HUES48 (cell line): ENCODE measurements around the gene MAP3K6.
A peak's percentile ranks its signal among the peaks of the same experiment; 100 is the strongest.

Source experiments
- H3K27ac ChIP-seq: one replicate; pipeline ENCODE4 v1.7.0; 2013; ENCODE audit warnings: low read depth, low read length, inconsistent platforms
- H3K27me3 ChIP-seq: 2 replicates; pipeline ENCODE4 v1.6.1; 2013; ENCODE audit warnings: mild to moderate bottlenecking, low read length; ENCODE audit not compliant: control insufficient read depth, insufficient read depth
- H3K36me3 ChIP-seq: 2 replicates; pipeline ENCODE4 v1.6.1; 2013; ENCODE audit warnings: low read length; ENCODE audit not compliant: control insufficient read depth, insufficient read depth
- H3K4me1 ChIP-seq: 2 replicates; pipeline ENCODE4 v1.6.1; 2013; ENCODE audit warnings: mild to moderate bottlenecking, low read length; ENCODE audit not compliant: control insufficient read depth, insufficient read depth
- H3K4me3 ChIP-seq: 2 replicates; pipeline ENCODE4 v1.5.1; 2013; ENCODE audit warnings: mild to moderate bottlenecking, low read depth, low read length
- H3K9ac ChIP-seq: 2 replicates; pipeline ENCODE4 v1.6.1; 2013; ENCODE audit warnings: mild to moderate bottlenecking, low read depth, low read length, moderate library complexity
- H3K9me3 ChIP-seq: 2 replicates; pipeline ENCODE4 v1.6.1; 2013; ENCODE audit warnings: low read length; ENCODE audit not compliant: control insufficient read depth, insufficient read depth

Gene MAP3K6

DNA sequence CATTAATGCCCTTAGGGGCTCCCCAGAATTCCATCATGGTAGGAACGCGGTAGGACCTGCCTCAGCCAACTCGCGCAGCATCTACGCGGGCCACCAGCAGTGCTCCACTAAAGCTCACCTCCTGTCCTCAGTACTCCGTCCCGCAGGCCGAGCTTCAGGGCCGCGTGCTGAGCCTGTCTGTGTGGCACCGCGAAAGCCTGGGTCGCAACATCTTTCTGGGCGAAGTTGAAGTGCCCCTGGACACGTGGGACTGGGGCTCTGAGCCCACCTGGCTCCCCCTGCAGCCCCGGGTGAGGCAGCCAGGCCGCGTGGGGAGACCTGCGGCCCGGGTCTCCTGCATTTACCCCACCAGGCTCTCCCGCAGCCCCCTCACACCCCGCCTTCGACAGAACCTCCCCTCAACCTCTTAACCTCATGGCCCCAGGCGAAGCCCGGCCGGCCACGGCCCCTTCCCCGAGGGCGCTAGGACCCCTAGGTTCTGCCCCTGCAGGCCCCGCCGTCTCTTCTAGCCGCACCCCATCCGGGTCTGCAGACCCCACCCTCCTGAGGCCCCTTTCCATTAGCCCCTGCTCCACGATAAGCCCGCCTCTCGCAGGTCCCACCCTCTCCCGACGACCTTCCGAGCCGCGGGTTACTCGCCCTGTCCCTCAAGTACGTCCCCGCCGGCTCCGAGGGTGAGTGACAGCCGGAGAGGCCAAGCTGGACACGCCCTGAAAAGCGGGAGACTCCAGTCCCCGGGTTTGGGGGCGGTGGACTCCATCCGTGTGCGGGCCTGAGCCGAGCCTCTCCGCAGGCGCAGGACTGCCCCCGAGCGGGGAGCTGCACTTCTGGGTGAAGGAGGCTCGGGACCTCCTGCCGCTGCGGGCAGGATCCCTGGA is 15.9 kb downstream of the MAP3K6 start:
- Histone ChIP-seq H3K36me3 (0 out of 2 replicates have a peak, but pooled peaks cover 4% of the 10 kb centered on the region), H3K27me3 (peaks cover 15% of the 10 kb centered on the region), H3K4me3 (peak overlapping the region; percentile 63), H3K27ac (peak overlapping the region; percentile 60), H3K9me3 (no peaks in the 10 kb centered on the region), H3K4me1 (peaks cover 9% of the 10 kb centered on the region; the same call in 1 of the 2 replicates), H3K9ac (0 out of 2 replicates have a peak overlapping the region, but pooled peaks have one; percentile 16)

DNA sequence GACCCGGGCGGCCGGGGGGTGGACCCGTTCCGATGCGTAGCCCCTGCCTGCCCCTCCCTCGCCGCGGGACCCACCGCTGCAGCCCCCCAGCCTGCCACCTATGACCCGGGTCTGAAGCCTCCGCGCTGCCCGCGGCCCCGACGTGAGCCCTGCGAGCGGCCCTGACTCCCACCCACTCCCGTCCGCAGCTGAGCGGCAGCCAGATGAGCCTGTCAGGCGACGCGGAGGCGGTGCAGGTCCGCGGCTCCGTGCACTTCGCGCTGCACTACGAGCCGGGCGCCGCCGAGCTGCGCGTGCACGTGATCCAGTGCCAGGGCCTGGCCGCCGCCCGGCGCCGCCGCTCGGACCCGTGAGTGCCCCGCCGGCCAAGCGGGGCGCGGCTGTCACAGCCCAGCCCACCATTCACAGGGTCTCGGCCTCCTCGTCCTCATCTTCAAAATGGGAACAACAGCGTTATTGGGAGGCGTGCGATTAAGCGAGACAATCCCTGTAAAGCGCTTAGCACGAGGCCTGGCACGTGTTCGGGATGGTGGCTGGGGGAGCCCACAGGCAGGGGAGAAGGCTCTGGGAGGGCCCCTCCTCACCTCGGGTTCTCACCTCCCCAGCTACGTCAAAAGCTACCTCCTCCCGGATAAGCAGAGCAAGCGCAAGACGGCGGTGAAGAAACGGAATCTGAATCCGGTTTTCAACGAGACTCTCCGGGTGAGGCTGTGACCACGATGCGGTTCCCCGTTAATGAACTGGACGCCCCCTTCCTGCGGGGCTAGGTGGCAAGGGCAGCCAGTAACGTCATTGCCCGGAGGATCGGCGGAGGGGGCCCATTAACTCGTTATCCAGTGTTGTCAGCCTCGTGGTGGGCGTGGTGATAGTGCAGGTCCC is 16.7 kb downstream of the MAP3K6 start:
- no peak overlapping the region for H3K9ac ChIP-seq
- no peaks in the 10 kb centered on the region for H3K9me3 ChIP-seq
- no peaks in the 10 kb centered on the region for H3K36me3 ChIP-seq
- peaks cover 9% of the 10 kb centered on the region; the same call in 1 of the 2 replicates for H3K4me1 ChIP-seq
- H3K4me3 ChIP-seq, result peak overlapping the region; percentile 63
- no peak overlapping the region for H3K27ac ChIP-seq
- peaks cover 15% of the 10 kb centered on the region for H3K27me3 ChIP-seq

DNA sequence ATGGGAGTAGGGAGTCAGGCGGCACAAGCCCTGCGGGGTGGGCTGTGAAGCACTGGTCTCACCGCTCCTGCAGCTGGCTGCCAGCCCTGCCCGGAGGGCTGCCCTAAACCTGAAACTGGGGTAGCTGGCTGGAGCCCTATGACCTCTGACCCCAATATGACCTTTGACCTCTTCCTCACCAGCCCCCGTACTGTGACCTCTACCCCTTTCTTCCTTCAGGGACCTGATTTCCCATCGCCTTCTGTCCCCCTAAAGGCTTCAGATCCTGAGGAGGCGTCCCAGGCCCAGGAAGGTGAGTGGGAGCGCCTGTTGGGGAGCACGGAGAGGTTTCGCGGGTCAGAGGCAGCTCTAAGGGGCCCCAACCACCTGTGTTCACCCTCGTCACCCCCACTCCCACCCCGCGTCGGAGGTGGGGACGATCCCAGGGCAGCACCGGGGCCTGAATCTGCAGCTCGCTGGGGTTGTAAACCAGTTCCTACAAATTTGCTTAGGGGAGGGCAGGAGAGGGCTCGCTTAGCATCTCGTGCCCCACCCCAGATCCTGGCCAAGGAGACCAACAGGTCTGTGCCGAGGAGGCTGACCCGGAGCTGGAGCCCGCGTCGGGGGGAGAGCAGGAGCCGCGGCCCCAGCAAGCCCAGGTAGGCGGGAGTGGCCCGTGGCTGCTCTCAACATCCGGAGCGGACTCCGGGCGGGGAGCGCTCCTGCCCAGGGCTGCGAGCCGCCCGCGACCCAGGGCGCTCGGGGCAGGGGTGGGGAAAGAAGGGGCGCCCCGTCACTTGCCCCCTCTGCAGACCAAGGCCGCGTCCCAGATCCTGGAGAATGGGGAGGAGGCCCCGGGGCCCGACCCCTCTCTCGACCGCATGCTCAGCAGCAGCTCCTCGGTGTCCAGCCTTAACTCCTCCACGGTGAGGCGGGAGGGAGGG is 17.6 kb downstream of the MAP3K6 start:
- H3K4me1 ChIP-seq, result peaks cover 9% of the 10 kb centered on the region; the same call in 1 of the 2 replicates
- peaks cover 15% of the 10 kb centered on the region for H3K27me3 ChIP-seq
- H3K9me3 ChIP-seq, result no peaks in the 10 kb centered on the region
- peak overlapping the region; percentile 63 for H3K4me3 ChIP-seq
- H3K9ac ChIP-seq, result peak overlapping the region; percentile 29; the same call in 1 of the 2 replicates
- no peaks in the 10 kb centered on the region for H3K36me3 ChIP-seq
- peak overlapping the region; percentile 47 for H3K27ac ChIP-seq

DNA sequence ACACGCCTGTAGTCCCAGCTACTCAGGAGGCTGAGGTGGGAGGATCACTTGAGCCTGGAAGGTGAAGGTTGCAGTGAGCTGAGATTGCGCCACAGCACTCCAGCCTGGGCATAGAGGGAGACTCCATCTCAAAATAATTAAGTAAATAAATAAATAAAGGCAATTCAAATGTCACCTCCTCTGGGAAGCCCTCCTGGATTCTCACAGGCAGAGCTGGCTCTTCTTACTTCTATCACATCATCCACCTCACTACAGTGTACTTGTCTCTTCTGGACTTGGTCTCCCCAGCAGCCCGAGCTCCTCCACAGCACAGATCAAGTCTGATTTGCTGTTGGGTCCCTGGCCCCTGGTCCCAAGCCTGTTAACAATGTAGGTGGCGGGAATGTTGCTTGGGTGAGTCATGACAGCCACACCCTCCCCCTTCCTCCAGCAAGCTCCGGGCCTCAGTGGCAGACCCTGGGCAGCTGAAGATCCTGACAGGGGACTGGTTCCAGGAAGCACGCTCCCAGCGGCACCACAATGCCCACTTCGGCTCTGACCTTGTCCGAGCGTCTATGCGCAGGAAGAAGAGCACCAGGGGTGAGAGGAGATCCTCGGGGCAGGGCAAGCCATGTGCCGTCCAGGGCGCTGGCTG is 19.7 kb downstream of the MAP3K6 start:
- Histone ChIP-seq H3K9ac (no peak overlapping the region), H3K4me1 (peaks cover 15% of the 10 kb centered on the region), H3K27ac (no peak overlapping the region), H3K27me3 (peaks cover 15% of the 10 kb centered on the region), H3K36me3 (no peaks in the 10 kb centered on the region), H3K4me3 (no peak overlapping the region), H3K9me3 (no peaks in the 10 kb centered on the region)

DNA sequence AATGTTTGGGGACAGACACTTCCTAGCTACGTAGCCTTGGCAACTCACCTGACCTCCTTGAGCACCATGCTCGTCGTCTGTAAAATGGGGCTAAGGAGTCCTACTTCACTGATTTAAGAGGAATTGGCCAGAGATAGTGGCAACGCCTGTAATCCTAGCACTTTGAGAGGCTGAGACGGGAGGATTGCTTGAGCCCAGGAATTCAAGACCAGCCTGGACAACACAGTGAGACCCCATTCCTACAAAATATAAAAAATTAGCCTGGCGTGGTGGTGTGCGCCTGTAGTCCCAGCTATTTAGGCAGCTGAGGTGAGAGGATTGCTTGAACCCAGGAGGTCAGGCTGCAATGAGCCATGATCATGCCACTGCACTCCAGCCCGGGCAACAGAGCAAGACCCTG is 20.4 kb downstream of the MAP3K6 start:
- Histone ChIP-seq H3K36me3 (no peaks in the 10 kb centered on the region), H3K9ac (no peak overlapping the region)

DNA sequence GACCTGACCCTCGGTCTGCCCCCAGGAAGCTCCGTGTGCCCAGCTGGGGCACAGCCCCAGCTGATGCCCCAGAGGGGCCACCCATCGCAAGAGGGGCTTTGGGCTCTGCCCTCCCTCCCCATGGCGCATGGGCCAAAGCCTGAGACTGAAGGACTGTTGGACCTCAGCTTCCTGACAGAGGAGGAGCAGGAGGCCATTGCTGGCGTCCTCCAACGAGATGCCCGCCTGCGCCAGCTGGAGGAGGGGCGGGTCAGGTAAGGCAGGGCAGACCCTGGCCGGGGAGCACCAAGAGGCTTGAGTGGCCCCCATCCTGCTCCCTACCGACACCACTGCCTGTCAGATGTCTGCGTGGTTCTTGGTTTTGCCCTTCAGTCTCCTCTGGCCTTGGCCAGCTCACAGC is 21.5 kb downstream of the MAP3K6 start:
- H3K9ac ChIP-seq, result no peak overlapping the region
- peaks cover 20% of the 10 kb centered on the region for H3K4me1 ChIP-seq
- no peaks in the 10 kb centered on the region for H3K36me3 ChIP-seq
- no peak overlapping the region for H3K4me3 ChIP-seq
- H3K9me3 ChIP-seq, result no peaks in the 10 kb centered on the region
- H3K27ac ChIP-seq, result no peak overlapping the region
- peaks cover 10% of the 10 kb centered on the region for H3K27me3 ChIP-seq

More for the DNA sequence above, 20.4 kb downstream of the MAP3K6 start:
- H3K4me1 ChIP-seq, result peaks cover 17% of the 10 kb centered on the region
- H3K4me3 ChIP-seq, result no peak overlapping the region
- H3K27ac ChIP-seq, result no peak overlapping the region
- no peaks in the 10 kb centered on the region for H3K9me3 ChIP-seq
- H3K27me3 ChIP-seq, result peaks cover 15% of the 10 kb centered on the region

DNA sequence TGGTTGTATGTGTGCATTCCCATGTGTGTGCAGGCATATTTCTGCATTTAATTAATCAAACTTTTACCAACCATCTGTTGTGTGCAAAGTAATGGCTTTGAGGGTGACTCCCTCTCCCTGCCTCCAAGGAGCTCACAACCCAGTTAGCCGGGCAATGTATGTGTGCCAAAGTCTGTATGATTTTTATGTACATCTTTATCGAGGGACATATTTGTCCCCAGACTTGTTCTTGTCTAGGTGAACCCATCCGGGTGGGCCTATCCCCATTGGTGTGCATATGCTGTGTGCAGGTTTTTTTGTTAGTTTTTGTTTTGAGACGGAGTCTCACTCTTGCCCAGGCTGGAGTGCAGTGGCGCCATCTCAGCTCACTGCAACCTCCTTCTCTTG is 23.1 kb downstream of the MAP3K6 start:
- no peak overlapping the region for H3K4me3 ChIP-seq
- H3K9ac ChIP-seq, result no peak overlapping the region
- no peaks in the 10 kb centered on the region for H3K36me3 ChIP-seq
- peaks cover 14% of the 10 kb centered on the region for H3K4me1 ChIP-seq
- no peaks in the 10 kb centered on the region for H3K27me3 ChIP-seq
- no peaks in the 10 kb centered on the region for H3K9me3 ChIP-seq
- H3K27ac ChIP-seq, result no peak overlapping the region

DNA sequence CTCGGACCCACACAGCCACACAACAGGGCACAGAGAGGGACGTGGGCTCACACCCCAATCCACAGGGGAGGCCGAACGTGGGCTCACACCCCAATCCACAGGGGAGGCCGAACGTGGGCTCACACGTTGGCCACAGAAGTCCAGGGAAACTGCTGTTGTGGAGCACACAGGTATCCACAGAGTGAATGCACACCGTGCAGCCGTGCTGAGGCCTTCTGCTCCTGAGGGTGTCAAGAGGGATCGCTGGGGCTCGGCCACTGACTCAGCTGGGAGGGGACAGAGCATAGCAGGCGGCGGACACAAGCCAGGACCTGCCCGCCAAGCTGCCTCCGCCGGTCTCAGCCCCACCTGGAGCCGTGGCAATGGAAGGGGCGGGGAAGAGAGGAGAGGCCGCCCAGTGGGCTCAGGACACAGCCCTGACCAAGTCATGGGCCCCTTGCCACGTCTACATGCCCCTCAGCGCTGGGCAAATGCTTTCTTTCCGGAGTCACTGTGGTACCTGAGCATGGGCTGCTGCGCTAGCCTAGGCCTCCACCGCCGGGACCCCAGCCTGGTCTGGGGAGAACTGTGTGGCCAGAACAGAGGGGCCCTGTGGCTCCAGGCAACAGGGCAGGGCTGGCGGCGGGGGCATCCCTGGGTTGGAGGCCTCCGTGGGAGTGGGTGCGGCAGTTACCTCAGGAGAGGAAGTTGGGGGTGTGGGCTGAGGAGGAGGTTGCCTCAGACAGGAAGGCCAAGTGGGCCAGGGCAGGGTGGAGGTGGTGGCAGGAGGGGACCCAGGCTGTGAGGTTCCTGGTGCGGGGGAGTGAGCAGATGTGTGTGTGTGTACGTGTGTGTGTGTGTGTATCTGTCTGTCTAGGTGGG is 23.8 kb downstream of the MAP3K6 start:
- Histone ChIP-seq H3K4me3 (no peak overlapping the region), H3K9me3 (no peaks in the 10 kb centered on the region), H3K27me3 (no peaks in the 10 kb centered on the region), H3K9ac (no peak overlapping the region), H3K4me1 (peaks cover 14% of the 10 kb centered on the region), H3K27ac (no peak overlapping the region), H3K36me3 (no peaks in the 10 kb centered on the region)

DNA sequence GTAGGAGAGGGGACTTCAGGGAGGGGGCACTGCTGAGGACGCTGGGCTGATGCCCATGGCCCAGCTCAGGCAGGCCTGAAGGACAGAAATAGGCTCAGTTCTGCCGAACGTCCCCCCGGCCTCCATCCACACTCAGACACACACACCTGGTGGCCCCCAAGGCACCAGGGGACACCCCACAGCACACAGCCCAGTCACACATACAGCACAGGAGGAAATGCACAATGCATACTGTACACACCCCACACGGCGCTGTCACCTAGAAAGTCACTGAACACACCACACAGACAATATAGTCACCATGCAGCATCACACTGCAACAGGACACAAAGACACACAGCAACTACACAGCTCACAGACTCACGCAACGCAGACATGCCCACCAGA is 24.4 kb downstream of the MAP3K6 start:
- Histone ChIP-seq H3K27me3 (no peaks in the 10 kb centered on the region), H3K4me3 (peak overlapping the region; percentile 47), H3K9me3 (no peaks in the 10 kb centered on the region), H3K27ac (no peak overlapping the region), H3K36me3 (no peaks in the 10 kb centered on the region), H3K9ac (no peak overlapping the region), H3K4me1 (peaks cover 14% of the 10 kb centered on the region)
